Transverse colon (tissue), 4 donors: Measurements from ENCODE around the gene S100A9.

Experiments used
- EP300 ChIP-seq: sonication (generic); formaldehyde crosslinking; IDR thresholded peaks from one replicate; pipeline ENCODE4 v1.6.1; 2017; ENCODE audit warnings: antibody characterized with exemption, low read depth
- POLR2A ChIP-seq: fragments of 450-650 bp; IDR thresholded peaks from one replicate; pipeline ENCODE4 v1.6.1; 2016; ENCODE audit warnings: antibody characterized with exemption, mild to moderate bottlenecking, moderate library complexity
- POLR2AphosphoS5 ChIP-seq, 3 donors: sonication (generic); formaldehyde crosslinking; IDR thresholded peaks; one replicate each; pipeline ENCODE4 v1.6.1; 2016; ENCODE audit warnings: antibody characterized with exemption in 3 of 3
- TF ChIP-seq, protein P1 (sequence below), 5 experiments: fragments of 200-600 bp in 3 of 5; fragments of 450-650 bp in 2 of 5; sonication (generic) in 3 of 5; IDR thresholded peaks; 1 replicate in 2 of 5; 2 replicates in 3 of 5; pipeline ENCODE4 v1.5.1; 2016 to 2017; ENCODE audit warnings: antibody characterized with exemption in 5 of 5, inconsistent platforms in 3 of 5, mild to moderate bottlenecking in 2 of 5, moderate library complexity in 1 of 5

DNA sequence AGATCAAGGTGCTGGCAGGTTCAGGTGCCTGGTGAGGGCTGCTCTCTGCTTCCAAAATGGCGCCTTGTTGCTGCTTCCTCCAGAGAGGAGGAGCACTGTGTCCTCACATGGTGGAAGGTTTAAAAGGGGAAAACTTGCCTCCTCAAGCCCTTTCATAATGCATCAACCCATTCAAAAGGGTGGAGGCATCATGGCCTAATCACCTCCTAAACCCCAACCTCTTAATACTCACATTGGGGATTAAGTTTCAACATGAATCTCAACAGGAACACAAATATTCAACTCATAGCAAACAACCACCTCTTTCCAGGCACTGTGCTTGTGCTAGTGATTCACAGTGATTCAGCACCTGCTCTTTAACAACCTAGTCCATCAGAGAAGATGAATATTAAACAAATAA, 13.6 kb downstream of the S100A9 start:
- TF ChIP-seq, protein P1, sequence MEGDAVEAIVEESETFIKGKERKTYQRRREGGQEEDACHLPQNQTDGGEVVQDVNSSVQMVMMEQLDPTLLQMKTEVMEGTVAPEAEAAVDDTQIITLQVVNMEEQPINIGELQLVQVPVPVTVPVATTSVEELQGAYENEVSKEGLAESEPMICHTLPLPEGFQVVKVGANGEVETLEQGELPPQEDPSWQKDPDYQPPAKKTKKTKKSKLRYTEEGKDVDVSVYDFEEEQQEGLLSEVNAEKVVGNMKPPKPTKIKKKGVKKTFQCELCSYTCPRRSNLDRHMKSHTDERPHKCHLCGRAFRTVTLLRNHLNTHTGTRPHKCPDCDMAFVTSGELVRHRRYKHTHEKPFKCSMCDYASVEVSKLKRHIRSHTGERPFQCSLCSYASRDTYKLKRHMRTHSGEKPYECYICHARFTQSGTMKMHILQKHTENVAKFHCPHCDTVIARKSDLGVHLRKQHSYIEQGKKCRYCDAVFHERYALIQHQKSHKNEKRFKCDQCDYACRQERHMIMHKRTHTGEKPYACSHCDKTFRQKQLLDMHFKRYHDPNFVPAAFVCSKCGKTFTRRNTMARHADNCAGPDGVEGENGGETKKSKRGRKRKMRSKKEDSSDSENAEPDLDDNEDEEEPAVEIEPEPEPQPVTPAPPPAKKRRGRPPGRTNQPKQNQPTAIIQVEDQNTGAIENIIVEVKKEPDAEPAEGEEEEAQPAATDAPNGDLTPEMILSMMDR (IDR thresholded peaks at IDR 0.05), result no peak
- no peak for TF ChIP-seq POLR2A
- no peak for TF ChIP-seq EP300
- no peak for TF ChIP-seq POLR2AphosphoS5 (IDR thresholded peaks at IDR 0.05)
